Measurements from ENCODE around the gene DDN. TPM values are rescaled to one million over a fixed set of nuclear protein-coding genes. Genes with fewer than 3 reads are reported as not detected.

The DDN gene
- total RNA-seq, 2 experiments from 2014 or later: 1.3 to 1.4 TPM

GRCh38 chr12:48985901-48986300 is 13.3 kb downstream of the DDN start:
- Mint-ChIP-seq H3K27ac (no peak overlapping the region), H3K27me3 (peaks cover 72% of the 10 kb centered on the region), H3K36me3 (no peaks in the 10 kb centered on the region), H3K9me3 (no peaks in the 10 kb centered on the region), H3K4me1 (peaks cover 18% of the 10 kb centered on the region), H3K4me3 (no peak overlapping the region)
- no peak for DNase-seq

GRCh38 chr12:48985475-48985897 is 13.7 kb downstream of the DDN start:
- H3K27me3 Mint-ChIP-seq: peaks cover 73% of the 10 kb centered on the region
- no peaks in the 10 kb centered on the region for H3K36me3 Mint-ChIP-seq
- no peak for DNase-seq
- no peak overlapping the region for H3K4me3 Mint-ChIP-seq
- H3K4me1 Mint-ChIP-seq: peaks cover 21% of the 10 kb centered on the region
- H3K9me3 Mint-ChIP-seq: no peaks in the 10 kb centered on the region
- H3K27ac Mint-ChIP-seq: no peak overlapping the region

- Mint-ChIP-seq H3K4me3 (no peak overlapping the region), H3K9me3 (no peaks in the 10 kb centered on the region), H3K27me3 (peaks cover 72% of the 10 kb centered on the region), H3K4me1 (peaks cover 37% of the 10 kb centered on the region), H3K27ac (no peak overlapping the region), H3K36me3 (no peaks in the 10 kb centered on the region)
- DNase-seq: no peak
Observed at GRCh38 chr12:48982397-48983080, 16.6 kb downstream of the DDN start.

- peak overlapping the region; percentile 22 for H3K27ac Mint-ChIP-seq
- peaks cover 42% of the 10 kb centered on the region for H3K4me1 Mint-ChIP-seq
- H3K9me3 Mint-ChIP-seq: no peaks in the 10 kb centered on the region
- DNase-seq: no peak
- H3K36me3 Mint-ChIP-seq: no peaks in the 10 kb centered on the region
- H3K27me3 Mint-ChIP-seq: peaks cover 73% of the 10 kb centered on the region
- peak overlapping the region; percentile 33 for H3K4me3 Mint-ChIP-seq
Observed at GRCh38 chr12:48981757-48982157, 17.4 kb downstream of the DDN start.

- Mint-ChIP-seq H3K4me1 (peaks cover 42% of the 10 kb centered on the region), H3K27ac (peak overlapping the region; percentile 22)
Observed at GRCh38 chr12:48980953-48981756, 18.0 kb downstream of the DDN start.

GRCh38 chr12:48980389-48980952 is 18.7 kb downstream of the DDN start:
- Mint-ChIP-seq H3K9me3 (no peaks in the 10 kb centered on the region), H3K27me3 (peaks cover 83% of the 10 kb centered on the region), H3K36me3 (no peaks in the 10 kb centered on the region), H3K27ac (peak overlapping the region; percentile 17), H3K4me1 (peaks cover 42% of the 10 kb centered on the region), H3K4me3 (peak overlapping the region; percentile 70)
- DNase-seq: peak; percentile 42

More at GRCh38 chr12:48980953-48981756, 18.0 kb downstream of the DDN start:
- Mint-ChIP-seq H3K4me3 (peak overlapping the region; percentile 70), H3K36me3 (no peaks in the 10 kb centered on the region), H3K9me3 (no peaks in the 10 kb centered on the region), H3K27me3 (peaks cover 76% of the 10 kb centered on the region)
- peak; percentile 35 for DNase-seq

- H3K27ac Mint-ChIP-seq: peak overlapping the region; percentile 17
- no peak for DNase-seq
- H3K4me3 Mint-ChIP-seq: peak overlapping the region; percentile 70
- no peaks in the 10 kb centered on the region for H3K36me3 Mint-ChIP-seq
- peaks cover 42% of the 10 kb centered on the region for H3K4me1 Mint-ChIP-seq
- no peaks in the 10 kb centered on the region for H3K9me3 Mint-ChIP-seq
- peaks cover 86% of the 10 kb centered on the region for H3K27me3 Mint-ChIP-seq
Observed at GRCh38 chr12:48979602-48980388, 19.4 kb downstream of the DDN start.

GRCh38 chr12:48978741-48979601 is 20.2 kb downstream of the DDN start:
- H3K4me3 Mint-ChIP-seq: peak overlapping the region; percentile 70
- H3K9me3 Mint-ChIP-seq: no peaks in the 10 kb centered on the region
- no peaks in the 10 kb centered on the region for H3K36me3 Mint-ChIP-seq
- peaks cover 42% of the 10 kb centered on the region for H3K4me1 Mint-ChIP-seq
- no peak for DNase-seq
- peak overlapping the region; percentile 30 for H3K27ac Mint-ChIP-seq
- H3K27me3 Mint-ChIP-seq: peaks cover 90% of the 10 kb centered on the region

- H3K27ac Mint-ChIP-seq: peak within 1 kb of the TSS; percentile 30
- peaks cover 90% of the 10 kb centered on the region for H3K27me3 Mint-ChIP-seq
Observed at GRCh38 chr12:48978291-48978740, 20.9 kb downstream of the DDN start, which contains the start of gene WNT1. TSS of gene WNT1 (plus strand) at chr12:48978322. CDS start at chr12:48978651, 329 bp downstream.

GRCh38 chr12:48977290-48978281 is 21.6 kb downstream of the DDN start:
- Mint-ChIP-seq H3K4me3 (peak overlapping the region; percentile 36), H3K9me3 (no peaks in the 10 kb centered on the region), H3K27ac (peak overlapping the region; percentile 23), H3K36me3 (no peaks in the 10 kb centered on the region), H3K4me1 (peaks cover 47% of the 10 kb centered on the region), H3K27me3 (peaks cover 92% of the 10 kb centered on the region)
- peak; percentile 90 for DNase-seq

More at GRCh38 chr12:48978291-48978740, 20.9 kb downstream of the DDN start, which contains the start of gene WNT1:
- no peaks in the 10 kb centered on the region for H3K36me3 Mint-ChIP-seq
- DNase-seq: no peak
- no peaks in the 10 kb centered on the region for H3K9me3 Mint-ChIP-seq
- H3K4me3 Mint-ChIP-seq: peak within 1 kb of the TSS; percentile 70
- peaks cover 42% of the 10 kb centered on the region for H3K4me1 Mint-ChIP-seq

GRCh38 chr12:48973941-48974673 is 25.1 kb downstream of the DDN start:
- H3K27me3 Mint-ChIP-seq: peaks cover 85% of the 10 kb centered on the region
- H3K4me3 Mint-ChIP-seq: no peak overlapping the region
- H3K9me3 Mint-ChIP-seq: no peaks in the 10 kb centered on the region
- peak; percentile 49 for DNase-seq
- H3K36me3 Mint-ChIP-seq: no peaks in the 10 kb centered on the region
- peaks cover 41% of the 10 kb centered on the region for H3K4me1 Mint-ChIP-seq
- no peak overlapping the region for H3K27ac Mint-ChIP-seq

- DNase-seq: no peak
- Mint-ChIP-seq H3K9me3 (no peaks in the 10 kb centered on the region), H3K4me3 (no peak overlapping the region), H3K27ac (no peak overlapping the region), H3K36me3 (no peaks in the 10 kb centered on the region), H3K4me1 (peaks cover 40% of the 10 kb centered on the region), H3K27me3 (peaks cover 79% of the 10 kb centered on the region)
Observed at GRCh38 chr12:48973531-48973930, 25.6 kb downstream of the DDN start.
